HuH-7.5 (cell line): ENCODE data around the gene INAVA.

Source experiments
- DNase-seq: peaks from one replicate; pipeline ENCODE4 v3.0.0; 2011; ENCODE audit warnings: low spot score

Gene INAVA

GRCh38 chr1:200877010-200877409 lies 17.7 kb upstream of the INAVA start:
- no peak for DNase-seq

GRCh38 chr1:200877839-200878551 lies 16.7 kb upstream of the INAVA start:
- DNase-seq, result no peak

- DNase-seq, result no peak
These were observed 14.5 kb upstream of the INAVA start for GRCh38 chr1:200880212-200880611.

DNA sequence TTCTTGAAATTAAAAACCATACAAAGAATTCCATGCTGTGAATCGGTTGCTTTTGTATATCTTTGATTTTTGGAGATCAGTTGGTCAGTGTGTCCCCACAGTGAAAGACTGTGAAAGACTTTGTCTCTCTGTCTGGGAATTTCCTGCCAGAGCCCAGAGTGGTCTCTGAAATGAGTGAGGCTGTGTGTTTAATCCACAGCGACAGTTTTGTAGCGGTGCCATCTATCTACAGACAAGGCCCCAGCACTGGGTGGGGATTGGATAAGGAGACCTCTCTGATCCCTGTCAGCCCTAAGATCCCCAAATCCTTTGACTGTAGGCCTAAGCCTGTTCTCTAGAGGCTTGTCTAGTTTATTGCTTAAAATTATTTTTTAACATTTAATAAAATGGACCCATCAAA lies 11.6 kb upstream of the INAVA start:
- no peak for DNase-seq

GRCh38 chr1:200885623-200886402 lies 8.9 kb upstream of the INAVA start:
- no peak for DNase-seq

DNA sequence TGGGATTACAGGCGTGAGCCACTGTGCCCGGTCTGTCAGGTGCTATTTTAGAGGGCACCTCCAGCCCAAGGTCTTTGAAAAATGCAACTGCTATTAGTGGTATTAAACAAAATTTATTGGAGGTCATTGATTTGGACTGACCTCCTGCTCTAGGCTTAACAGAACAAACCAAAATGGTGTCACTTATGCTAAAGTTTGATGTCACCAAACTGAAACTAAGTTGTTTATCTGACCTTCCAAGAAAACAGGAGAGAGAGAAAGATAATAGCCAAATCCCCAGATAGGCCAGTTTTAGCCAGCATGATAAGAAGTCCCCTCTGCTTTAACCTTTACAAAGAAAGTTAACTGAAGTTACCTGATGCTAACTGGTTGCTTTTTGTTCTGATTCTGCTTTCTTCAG lies 8.1 kb upstream of the INAVA start:
- DNase-seq, result no peak

DNA sequence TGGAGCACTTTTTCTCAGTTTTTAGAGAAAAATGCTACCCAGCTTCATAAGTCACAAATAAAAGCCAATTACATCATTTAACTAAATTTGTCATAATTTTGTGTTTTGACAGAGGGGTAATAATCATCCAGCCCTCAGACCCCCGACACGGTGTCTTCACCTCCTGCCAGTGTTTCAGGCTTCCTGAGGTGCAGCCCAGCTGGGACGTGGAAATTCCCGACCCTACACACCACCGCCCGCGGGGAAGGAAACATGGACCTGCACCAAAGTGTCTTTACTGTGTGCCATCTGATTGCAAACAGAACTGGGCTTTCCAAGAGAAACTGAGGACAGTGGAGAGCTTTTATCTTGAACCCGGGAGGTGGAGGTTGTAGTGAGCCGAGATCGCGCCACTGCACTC lies 7.7 kb upstream of the INAVA start:
- DNase-seq, result no peak

DNA sequence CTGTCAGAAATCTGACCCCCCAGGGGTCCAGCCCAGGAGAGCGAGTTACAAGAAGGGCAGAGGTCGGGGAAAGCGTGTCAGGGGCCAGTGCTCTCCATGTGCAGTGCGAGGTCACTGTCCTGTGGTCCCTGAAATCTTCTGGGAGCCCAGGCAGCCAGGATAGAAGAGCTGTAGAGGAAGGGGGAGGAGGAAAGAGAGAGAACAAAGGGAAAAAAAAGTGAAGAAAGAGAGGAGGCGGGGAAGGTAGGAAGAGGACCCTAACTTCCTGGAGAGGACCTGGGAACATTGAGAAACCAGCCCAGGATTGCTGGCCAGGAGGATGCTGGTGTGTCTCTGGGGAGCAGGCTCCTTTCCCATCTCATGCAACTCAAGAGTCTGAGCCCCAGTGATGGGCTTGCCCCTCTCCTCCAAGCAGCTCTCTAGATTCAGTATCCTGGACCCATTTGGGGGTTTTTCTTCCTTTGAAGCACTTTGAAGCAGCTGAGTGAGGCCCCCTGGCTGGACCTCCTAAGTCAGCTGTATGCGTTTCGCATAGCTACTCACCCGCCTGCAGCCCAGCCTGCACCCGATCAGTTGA lies 6.8 kb upstream of the INAVA start:
- no peak for DNase-seq

DNA sequence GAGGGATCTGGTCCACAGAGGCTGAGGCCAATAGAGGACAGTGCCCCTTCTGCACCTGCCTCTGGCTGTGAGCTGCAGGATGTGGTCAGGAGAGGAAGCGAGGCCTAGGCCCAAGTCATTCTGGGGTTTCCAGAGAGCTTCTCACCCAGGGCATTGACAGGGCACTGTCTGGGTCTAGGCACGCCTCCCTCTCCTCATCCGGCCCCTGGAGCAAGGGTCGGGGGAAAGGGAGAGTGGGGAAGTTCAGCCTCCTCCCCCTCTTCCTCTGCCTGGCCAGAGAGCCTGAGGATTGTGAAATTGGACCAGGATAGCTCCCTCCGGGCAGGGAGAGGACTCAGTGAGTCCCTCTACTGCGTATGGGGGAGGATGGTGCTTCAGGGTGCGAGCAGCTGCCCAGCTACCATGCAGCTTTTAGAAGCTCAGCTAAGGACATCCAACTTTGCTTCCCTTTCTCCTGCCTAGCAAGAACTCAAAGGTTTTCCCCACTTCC lies 6.3 kb upstream of the INAVA start:
- peak; percentile 50 for DNase-seq

DNA sequence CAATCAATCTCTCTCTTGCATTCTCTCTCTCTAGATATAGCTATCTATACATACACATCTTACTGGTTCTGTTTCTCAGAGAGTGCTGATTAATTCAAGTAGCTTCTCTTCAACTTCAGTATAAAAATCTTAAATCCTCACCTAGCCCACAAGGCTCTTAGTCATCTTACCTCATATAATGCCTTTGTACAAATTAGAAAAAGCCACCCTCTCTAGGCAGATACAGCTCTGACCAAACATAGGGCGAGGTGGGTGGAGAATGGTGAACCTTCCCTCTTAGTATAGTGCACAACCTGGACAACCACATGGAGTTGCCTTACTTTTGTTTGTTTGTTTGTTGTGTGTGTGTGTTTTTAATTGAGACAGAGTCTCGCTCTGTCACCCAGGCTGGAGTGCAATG lies 5.1 kb upstream of the INAVA start:
- DNase-seq, result no peak

- DNase-seq, result no peak
These were observed 4.7 kb upstream of the INAVA start for GRCh38 chr1:200890027-200890426.

DNA sequence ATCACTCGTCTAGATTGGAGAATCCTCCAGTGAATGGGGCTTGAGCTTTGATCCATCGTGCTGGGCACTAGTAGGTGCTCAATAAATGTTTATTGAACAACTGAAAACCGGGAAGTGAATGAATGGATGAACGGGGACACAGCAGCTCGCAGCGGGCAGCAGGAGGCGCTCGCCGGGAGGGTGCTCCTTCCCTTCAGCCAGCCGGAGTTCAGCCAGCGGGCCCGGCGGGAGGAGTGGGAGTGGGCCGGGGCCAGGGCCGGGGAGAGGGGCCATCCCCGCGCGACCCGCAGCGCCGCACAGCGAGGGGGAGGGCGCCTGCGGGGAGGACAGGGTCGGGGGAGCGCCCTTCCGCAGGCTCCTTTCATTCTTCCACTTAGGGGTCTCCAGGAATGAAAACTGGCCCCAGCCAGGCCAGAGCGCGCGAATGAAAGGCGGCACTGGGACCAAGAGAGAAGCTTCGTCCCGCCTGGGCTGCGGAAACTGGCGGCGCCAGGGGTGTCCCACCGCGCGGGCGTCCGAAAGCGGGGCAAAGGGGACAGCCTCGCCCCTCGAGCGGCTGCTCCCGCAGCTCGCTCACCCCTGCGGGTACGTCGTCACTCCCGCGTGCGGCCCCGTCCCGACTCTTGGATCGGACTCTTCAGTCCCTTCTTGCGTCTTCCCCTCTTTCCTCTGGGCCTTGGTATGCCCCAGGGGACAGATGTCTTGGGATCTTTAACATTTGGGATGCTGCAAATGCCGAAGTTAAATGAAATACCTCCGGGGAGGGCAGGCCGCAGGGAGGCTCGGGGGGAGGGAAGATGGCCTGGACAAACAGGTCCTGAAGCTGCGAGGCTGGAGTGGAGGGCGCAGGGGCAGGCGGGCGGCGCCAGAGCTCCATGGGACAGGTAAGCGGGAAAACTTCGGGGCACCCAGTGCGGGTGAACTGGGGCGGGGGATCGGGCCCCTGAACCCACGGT lies 3.6 kb upstream of the INAVA start:
- peak; percentile 78 for DNase-seq

- DNase-seq, result peak; percentile 49
These were observed 2.9 kb upstream of the INAVA start for GRCh38 chr1:200891774-200892157.

DNA sequence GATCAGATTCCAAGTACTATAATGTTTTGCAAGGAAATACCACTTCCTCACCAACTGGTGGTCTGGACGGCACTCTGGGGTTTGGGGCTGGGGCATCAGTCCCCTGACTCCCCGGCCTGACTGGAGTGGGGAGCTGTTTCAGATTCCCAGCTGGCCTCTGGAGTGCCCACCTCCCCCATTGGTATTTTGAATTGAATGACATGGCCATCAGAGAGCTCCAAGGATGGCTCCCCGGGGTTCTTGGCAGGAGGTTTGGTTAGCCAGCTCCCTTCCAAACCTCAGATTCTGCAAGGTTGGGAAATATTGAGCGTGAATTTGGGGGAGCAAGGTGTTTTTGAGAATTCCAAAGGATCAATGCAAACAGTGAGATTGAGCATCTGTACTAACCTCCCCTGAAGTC lies 2.2 kb upstream of the INAVA start:
- no peak for DNase-seq

DNA sequence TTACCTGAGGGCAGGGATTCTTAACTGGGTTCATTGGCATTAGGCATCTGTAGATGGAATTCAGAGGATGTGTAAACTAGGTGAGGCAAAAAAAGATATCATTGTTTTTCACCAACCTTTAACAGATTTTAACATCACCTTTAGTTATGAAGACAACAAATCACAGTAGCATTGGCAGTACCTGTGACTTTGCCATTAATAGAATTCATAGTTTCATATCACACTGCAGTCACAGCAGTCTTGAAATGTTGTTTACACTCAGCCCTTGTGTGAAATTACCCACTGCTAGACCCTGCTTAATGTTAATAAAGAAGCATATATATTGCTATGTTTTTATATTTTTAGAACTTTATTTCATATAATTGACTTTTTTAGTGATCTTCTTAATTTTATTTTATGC lies 1.7 kb upstream of the INAVA start:
- DNase-seq, result no peak

GRCh38 chr1:200893411-200893901 lies 1.2 kb upstream of the INAVA start:
- DNase-seq, result peak; percentile 48

GRCh38 chr1:200895443-200895789 lies 716 bp downstream of the INAVA start:
- no peak for DNase-seq

- DNase-seq, result no peak
These were observed 1.3 kb downstream of the INAVA start for GRCh38 chr1:200895801-200896530.

GRCh38 chr1:200896531-200897196 lies 2.0 kb downstream of the INAVA start:
- DNase-seq, result peak; percentile 79

DNA sequence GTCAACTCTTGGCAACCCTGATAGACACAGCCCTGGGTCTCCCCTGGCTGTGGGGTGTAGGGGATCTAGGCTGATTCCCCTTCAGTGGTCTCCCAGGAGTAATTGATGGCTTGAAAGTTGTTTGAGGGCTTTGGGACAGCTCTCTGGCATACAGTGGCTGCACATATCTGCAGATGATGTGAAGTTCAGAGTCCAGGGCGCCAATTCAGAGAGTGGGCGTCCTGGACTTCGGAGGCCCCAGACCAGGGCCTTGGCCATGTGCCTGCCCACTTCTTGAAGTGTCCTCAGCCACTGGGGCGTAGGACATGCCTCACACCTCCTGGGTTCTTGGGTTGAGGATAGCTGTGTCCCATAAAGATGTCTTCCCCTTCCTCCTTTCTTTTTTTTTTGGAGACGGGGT lies 2.6 kb downstream of the INAVA start:
- DNase-seq, result no peak

- DNase-seq, result no peak
These were observed 4.3 kb downstream of the INAVA start for GRCh38 chr1:200899015-200899386.
